Nucleus accumbens (tissue), 56 donors: ENCODE data around the gene PI4KA.
"Not testable (repeated sequence)": the region's sequence is repeated elsewhere in the genome, so short reads cannot be mapped to it uniquely, and the experiment has no call there.

ENCODE experiments used
- DNase-seq, 56 donors: peaks; one replicate each; lab custom pipeline; 2025; lab: John Stamatoyannopoulos, UW

The PI4KA gene

DNA sequence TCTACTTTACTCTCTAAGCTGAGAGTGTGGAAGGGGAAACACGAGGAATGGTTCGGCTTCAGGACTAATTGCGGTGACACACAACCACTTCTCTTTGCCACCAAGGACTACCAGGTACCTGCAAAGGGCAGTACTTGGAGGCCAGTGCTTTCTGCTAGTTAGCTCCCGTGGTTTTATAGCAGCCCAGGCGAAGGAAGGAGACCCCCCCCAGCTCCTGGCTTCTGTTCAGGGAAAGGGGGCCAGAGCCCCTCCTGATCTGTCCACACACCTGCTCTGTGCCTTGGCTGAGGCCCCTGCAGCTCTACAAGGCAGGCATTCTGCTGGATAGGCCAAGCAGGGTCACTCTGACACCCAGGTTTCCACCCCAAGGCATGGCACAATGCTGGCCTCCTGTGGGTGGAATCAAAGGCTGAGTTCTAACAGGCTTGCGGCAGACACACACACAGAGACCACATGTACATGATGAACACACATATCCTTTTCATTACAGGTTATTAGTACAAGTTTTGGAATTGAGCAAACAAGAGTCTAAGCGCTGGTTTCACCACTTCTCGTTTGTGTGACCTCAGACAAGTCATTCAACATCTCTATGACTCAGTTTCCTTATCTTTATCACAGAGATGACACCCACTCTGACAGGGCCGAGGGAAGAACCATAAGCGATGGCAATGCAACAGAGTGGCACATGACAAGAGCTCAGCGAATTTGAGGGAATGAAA is 77.2 kb downstream of the PI4KA start:
- DNase-seq: no peak

DNA sequence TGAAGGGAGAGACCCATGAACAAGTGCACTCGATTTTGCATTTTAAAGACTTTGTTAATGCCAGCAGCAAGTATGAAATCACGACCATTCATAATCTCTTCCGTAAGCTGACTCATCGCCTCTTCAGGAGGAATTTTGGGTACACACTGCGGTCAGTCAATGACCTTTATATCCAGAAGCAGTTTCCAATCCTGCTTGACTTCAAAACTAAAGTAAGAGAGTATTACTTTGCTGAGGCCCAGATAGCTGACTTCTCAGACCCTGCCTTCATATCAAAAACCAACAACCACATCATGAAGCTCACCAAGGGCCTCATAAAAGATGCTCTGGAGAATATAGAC is 78.8 kb downstream of the PI4KA start:
- DNase-seq: no peak

DNA sequence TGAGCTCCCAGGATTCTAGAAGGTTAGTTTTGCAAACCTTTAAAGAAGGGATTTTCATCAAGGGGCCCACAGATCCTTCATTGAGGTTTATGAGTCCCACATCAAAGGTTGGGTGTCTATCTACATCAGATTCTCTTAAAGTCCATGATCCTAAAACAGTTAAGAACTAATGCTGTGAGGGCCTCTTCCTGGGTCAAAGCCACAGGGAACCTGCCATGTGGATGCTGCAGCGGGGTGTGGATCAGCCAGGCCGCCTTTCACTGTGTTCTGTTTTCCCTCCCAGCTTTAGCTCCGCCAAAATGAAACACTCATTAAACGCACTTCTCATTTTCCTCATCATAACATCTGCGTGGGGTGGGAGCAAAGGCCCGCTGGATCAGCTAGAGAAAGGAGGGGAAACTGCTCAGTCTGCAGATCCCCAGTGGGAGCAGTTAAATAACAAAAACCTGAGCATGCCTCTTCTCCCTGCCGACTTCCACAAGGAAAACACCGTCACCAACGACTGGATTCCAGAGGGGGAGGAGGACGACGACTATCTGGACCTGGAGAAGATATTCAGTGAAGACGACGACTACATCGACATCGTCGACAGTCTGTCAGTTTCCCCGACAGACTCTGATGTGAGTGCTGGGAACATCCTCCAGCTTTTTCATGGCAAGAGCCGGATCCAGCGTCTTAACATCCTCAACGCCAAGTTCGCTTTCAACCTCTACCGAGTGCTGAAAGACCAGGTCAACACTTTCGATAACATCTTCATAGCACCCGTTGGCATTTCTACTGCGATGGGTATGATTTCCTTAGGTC is 79.4 kb downstream of the PI4KA start:
- peak in 8 of 56 donors; percentile 10 to 58 (median 28) for DNase-seq

DNA sequence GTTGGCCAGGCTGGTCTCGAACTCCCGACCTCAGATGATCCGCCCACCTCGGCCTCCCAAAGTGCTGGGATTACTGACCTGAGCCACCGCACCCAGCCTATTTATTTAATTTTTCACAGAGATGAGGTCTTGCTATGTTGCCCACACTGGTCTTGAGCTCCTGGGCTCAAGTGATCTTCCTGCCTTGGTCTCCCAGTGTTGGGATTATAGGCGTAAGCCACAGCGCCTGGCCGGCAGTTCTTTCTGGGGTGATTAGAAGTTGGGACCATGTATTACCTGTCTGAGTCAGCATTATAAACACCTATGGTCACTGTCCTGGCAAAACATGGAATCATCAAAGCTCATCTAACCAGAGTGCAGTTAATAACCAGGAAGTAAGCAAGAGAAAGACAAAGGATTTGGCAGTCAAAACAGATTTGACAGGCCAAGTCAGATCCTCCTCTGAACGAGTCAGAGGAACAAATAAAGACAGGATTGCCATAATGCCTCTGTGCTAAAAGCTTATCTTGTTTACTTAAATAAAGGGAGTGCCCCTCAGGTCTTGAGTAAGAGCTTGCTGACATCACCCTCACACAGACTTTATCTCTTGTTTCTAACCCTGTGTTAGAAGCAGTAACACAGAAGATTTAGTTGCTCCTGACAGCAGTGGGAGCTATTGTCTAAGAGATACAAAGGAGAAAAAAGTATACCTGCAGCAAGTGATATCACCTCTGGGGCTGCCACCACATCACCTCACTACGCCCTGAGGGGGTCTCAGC is 81.0 kb downstream of the PI4KA start:
- DNase-seq: no peak

DNA sequence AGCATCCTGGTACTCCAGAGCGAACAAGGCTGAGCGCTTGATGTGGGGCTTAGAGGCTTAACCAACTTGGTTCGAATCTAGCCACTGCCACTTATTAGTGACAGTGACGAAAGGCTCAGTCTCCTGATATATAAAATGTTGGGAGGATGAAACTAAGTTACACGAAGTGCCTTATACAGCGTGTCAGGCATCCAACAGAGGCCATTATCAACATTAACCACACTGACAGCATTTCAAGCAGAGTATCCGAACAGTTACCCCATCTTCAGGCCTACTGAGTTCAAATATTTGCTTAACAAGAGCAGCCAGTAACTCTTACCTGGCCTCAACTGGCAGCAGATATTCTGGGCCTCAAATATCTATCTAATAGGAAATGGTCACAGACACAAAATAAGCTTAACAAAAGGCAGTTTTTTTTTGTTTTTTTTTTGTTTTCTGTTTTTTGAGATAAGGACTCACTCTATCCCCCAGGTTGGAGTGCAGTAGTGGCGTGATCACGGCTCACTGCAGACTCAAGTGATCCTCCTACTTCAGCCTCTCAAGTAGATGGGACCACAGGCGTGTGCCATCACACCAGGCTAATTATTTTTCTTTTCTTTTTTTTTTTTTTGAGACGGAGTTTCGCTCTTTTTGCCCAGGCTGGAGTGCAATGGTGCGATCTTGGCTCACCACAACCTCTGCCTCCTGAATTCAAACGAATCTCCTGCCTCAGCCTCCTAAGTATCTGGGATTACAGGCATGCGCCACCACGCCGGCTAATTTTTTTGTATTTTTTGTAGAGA is 81.8 kb downstream of the PI4KA start:
- DNase-seq: no peak

DNA sequence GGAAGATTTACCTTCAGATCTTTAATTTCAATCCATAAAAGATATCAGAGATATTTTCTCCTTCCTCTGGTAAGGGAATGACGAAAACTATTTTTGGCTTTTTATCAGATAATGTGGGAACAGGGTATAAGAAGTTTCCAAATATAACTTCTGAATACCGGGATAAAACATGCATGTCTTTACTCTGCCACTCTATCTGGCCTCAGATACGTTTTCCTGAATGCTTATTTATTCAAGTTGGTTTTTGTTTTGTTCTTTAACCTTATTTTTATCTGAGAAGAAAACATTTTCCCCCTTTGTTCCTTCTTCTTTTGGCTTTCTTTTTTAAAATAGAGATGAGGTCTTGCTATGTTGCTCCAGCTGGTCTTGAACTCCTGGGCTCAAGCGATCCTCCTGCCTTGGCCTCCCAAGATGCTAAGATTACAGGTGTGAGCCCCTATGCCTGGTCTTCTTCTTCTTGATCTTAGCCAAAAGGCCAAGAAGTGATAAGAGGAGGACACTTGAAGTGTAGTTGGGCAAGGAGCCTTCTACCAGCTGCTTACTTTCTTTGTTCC is 83.2 kb downstream of the PI4KA start:
- no peak for DNase-seq

DNA sequence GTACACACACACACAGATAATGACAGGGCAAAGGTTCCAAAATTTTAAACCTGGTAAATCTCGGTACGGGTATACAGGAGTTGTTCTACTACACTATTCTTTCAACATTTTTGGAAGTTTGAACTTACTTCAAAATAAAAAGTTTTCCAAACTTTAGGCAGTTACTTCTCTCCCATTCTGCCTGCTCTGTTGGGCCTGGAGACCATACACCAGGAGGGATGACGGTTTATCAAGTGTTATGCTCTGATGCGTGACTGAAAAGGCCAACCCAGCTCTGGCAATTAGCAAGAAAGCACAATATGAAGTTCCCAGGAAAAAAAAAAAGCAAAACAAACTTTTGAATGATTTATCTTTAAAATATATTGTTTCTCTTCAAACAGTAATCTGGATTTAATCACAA is 83.7 kb downstream of the PI4KA start:
- no peak for DNase-seq

DNA sequence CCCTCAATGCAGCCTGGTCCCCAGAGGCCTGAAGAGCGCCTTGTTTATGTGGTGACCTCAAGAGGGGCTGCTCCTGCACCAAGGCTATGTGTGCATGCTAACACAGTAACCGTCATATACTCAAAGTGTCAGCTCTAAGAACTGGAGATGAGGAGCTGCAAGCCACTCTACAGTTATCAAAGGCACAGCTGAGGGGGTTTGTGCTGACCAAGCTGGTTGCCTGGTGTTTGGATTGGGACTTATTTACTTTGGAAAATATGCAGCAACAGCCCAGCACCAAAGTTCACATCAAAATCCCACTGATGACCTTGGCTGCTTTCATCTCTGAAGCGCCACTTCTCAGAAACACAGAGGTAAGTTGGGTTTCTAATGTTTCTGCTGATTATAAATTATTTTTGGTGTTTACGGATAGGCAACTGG is 84.8 kb downstream of the PI4KA start, which contains the start of gene SERPIND1:
Gene SERPIND1, plus strand, starts transcription at position 321 of the 420 bp plus-strand sequence. CDS start 5,200 bp downstream, outside the sequence.
- no peak for DNase-seq

DNA sequence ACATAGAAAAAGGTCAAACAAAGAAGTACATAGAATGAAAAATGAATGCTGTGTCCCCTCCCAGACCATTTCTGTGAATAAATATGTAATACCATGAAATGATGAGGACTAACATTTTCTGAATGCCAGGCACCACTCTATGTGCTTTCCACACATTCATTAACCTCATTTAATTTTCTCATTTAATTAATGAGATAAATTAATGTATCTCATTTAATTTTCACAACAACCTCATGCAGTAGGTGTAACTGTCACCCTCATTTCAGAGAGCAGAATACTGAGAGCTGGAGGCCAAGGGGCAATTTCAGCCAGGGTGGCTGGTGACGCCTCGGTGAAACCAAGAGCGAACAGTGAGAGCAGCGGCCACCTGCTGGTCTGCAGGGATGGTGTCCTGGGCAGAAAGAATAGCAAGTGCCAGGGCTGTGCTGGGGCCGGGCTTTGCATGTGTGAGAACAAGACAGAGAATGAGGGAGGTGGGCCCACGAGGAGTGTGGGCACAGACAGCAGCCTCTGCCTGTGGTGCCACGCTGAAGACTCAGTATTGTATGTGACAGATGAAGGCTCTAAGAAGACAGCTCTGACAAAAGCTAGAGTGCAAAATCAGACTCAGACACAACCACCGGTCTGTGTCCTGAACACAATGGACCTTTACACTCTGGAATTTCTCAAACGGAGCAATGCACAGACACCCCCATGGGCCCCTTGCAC is 86.5 kb downstream of the PI4KA start:
- DNase-seq: peak in 5 of 56 donors; percentile 15 to 38 (median 23)

DNA sequence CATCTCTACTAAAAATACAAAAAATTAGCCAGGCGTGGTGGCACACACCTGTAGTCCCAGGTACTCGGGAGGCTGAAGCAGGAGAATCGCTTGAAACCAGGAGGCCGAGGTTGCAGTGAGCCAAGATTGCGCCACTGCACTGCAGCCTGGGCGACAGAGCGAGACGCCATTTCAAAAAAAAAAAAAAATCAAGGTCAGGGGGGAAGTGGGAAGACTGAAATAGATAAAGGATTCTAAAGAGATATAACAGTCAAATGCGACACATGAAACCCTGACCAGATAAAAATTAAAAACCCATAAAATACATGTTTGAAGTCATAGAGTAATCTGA is 89.2 kb downstream of the PI4KA start:
- DNase-seq: not testable (repeated sequence)

DNA sequence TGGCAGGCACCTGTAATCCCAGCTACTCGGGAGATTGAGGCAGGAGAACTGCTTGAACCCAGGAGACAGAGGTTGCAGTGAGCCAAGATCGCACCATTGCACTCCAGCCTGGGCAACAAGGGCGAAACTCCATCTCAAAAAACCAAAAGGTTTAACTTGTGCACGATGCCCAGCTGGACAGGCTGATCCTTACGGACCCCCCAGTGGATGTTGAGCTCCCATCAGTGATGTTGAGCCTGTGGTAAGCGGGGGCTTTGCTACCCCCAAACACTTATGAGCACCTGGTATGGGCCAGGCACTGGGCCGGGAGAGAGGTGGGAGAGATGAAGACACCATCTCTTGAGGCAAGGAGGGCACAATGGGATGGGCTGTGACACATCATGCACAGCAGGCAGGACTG is 92.1 kb downstream of the PI4KA start:
- DNase-seq: no peak

DNA sequence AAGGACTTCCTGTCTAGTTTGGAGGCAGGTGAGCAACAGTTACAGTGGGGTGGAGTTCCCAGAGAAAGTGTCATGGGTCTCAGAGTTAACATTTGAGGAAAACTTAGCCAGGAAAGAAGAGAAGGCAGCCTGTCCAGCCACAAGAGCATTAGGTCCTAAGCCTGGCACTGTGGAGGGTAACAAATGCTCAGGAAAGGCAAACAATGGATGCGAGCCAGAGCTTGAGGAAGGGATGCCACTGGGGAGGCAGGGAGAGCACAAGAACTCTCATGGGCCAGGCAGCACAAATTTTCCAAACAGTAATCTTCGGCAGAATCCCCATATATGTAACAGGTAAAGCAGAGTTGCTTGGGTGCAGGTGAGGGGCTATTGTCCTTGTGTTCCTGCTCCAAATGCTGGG is 92.7 kb downstream of the PI4KA start:
- DNase-seq: no peak

DNA sequence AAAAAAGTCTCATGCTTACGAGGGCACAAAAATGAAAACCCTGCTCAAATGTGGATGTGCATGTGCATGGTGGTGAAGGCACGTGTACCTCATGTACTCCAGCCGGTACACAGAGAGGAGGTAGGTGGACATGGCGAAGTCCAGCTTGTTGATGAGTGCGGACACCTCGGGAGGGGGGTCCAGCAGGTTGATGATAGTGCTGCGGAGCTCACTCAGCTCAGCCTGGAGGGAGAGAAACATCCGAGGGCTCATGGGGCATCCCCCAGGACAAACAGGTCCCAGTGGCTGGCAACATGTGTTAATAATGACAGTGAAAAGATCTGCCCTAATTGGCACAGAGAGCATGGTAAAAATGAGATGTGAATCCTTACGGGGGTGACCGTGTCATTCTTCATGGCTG is 93.9 kb downstream of the PI4KA start:
- no peak for DNase-seq

DNA sequence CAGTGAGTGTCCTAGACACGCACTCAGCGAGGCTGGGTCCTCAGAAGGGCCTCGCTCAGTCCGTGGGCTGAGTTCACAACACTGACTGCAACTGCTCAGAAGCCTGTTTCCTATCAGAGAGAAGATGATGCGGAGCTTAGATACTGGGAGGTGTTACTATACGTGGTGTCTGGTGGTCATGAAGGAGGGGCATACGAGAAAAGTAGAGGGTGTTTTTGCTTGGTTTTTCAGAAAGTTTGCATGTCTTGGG is 94.2 kb downstream of the PI4KA start:
- no peak for DNase-seq

DNA sequence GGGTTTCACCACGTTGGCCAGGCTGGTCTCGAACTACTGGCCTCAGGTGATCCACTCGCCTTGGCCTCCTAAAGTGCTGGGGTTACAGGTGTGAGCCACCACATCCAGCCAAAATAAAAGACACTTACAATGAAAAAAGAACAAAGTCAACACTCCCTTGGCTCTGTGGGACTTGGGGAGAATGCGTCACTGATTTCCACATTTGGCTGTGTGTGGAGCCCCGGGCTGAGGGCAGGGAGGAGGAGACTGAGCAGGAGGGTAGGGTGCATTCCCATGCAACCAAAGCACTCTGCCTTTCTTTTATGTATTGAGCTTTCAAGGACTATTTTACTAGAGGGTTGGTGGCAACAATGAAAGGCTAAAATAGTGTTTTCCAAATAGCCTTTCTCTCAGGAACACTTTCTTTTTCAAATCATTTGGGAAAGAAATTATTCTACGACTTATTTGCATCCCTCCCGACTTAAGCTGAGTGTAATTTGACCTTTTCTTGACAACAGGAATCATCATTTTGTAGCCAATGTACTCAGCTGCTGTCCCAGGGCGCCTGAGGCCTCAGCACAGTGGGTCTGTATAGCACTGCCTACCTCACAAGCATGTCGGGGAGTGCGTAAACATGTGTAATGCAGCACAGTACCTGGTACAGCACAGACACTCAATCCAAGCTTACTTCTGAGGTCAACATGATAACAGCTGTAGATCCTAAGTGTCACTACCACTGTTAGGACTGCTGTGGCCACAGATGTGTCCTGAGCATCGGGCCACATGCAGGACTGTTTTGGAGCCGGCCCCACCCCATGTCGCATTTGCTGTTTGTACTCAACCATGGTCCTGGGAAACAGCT is 94.8 kb downstream of the PI4KA start:
- no peak for DNase-seq

DNA sequence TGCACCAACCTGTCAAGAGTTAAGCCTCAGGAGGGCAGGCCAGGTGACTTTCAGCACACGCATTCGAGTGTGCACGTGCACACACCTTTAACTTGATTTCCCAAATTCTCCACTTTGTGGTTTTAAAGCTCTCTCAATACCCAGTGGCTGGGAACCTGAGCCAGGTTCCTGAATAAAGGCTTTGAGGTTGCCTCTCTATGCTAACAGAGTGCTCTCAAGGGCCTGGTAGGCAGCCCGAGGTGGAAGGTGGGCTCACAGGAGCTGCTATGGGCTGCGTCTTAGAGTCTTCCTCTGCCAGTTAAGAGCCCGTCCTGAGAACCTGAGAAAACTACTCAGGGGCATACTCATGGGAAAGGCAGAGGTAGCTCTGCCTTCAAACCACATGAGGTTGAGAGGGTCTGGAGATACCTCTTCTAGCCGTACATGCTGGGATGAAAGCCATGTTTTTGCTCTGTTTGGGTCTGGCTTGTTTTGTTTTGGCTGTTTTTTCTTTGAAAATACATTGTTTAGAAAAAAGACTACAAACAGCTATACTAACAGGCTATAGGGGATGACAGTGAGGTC is 96.3 kb downstream of the PI4KA start:
- DNase-seq: no peak

DNA sequence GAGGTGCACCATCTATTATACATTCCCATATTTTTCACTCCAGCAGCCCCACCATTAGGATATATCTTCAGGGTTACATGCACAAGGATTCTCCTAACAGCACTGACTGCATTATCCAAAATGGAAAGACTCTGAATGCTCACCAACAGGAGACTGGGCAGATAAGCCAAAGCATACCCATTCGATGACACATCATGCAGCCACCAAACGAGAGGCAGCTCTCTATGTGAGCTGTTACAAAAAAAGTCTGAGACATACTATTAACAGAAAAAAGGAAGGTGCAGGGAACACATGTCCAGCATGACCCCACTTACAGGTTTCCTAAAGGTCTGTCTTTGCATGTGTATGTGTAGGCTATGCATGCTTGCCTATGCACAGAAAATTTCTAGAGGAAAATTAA is 97.1 kb downstream of the PI4KA start:
- no peak for DNase-seq

DNA sequence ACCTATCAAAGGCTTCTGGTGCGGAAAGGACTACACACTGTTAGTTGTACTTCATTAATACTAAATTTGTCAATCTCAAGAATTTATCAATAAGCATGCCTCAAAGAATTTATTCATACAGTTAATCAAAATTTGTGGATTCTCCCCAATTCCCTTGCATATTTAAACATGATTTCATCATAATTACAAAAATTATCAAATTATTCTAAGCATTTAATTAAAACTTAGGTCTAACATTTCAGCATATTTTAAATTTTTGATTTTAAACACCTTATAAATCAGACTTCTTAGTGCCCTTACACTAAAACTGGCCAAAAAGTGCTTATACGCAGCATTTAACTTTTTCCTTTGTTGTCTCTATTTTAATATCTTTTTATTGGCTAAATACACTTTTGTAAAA is 98.5 kb downstream of the PI4KA start:
- no peak for DNase-seq

DNA sequence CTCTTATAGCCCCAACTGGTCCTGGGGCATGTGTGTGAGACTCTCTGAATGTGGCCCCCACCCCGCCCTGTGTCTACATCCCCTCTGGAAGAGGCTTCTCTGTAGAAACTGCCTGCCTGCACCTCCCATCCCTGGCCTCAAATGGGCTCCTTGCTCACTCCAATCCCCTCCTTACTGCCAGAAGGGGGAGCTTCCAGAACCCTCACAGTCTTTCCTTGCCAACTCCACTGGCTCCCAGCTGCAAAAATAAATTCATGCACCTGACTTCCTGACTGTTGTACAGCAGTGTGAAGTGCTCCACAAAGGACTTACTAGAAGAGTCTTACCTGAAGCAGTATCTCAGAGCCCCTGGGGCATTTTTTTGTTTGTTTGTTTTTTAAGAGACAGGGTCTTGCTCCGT is 99.9 kb downstream of the PI4KA start:
- DNase-seq: no peak
